H1 (cell line): ENCODE results near the gene KNDC1. TPM values are rescaled to one million over a fixed set of nuclear protein-coding genes. Genes with fewer than 3 reads are reported as not detected.

ENCODE experiments used
- CTCF ChIA-PET: fragments of 300-600 bp; sonication (Branson Sonifier 250); formaldehyde crosslinking; loops from one replicate; lab custom pipeline; 2021; ENCODE audit not compliant: partially characterized antibody; lab: Charles Lee
- POLR2A ChIA-PET: fragments of 300-600 bp; sonication (Branson Sonifier 250); formaldehyde crosslinking; loops from one replicate; lab custom pipeline; 2021; ENCODE audit warnings: inconsistent platforms; ENCODE audit not compliant: partially characterized antibody; lab: Charles Lee
- DNase-seq, 2 experiments: peaks; one replicate each; pipeline versions ENCODE4 v3.0.0 to v3.0.0-alpha.2; 2010 to 2022; ENCODE audit warnings: low spot score in 2 of 2, low read depth in 1 of 2, mixed read lengths in 1 of 2
- FAIRE-seq: peaks from 2 replicates; lab custom pipeline; 2011; peaks lifted over from hg19 to GRCh38; lab: Jason Lieb, UNC
- H2AFZ ChIP-seq: 2 replicates; pipeline ENCODE4 v1.8.1; 2012; ENCODE audit warnings: low read length, inconsistent platforms
- H2AK5ac ChIP-seq: 2 replicates; pipeline ENCODE4 v1.6.1; 2013; ENCODE audit warnings: low read depth, low read length
- H2BK120ac ChIP-seq: replicated peaks from 2 replicates; pipeline ENCODE3; 2013; ENCODE audit warnings: low read depth, low read length, inconsistent platforms
- H2BK12ac ChIP-seq: 2 replicates; pipeline ENCODE4 v1.6.1; 2013; ENCODE audit warnings: low read depth, low read length
- H2BK15ac ChIP-seq: 2 replicates; pipeline ENCODE4 v1.6.1; 2013; ENCODE audit warnings: low read length
- H2BK20ac ChIP-seq: 2 replicates; pipeline ENCODE4 v1.6.1; 2013; ENCODE audit warnings: low read length
- H2BK5ac ChIP-seq: 2 replicates; pipeline ENCODE4 v1.6.1; 2013; ENCODE audit warnings: low read depth, low read length
- H3K14ac ChIP-seq: 2 replicates; pipeline ENCODE4 v1.6.1; 2013; ENCODE audit warnings: inconsistent platforms; ENCODE audit not compliant: insufficient read length
- H3K18ac ChIP-seq: 2 replicates; pipeline ENCODE4 v1.6.1; 2013; ENCODE audit warnings: low read length; ENCODE audit errors: extremely low read depth
- H3K23ac ChIP-seq: 2 replicates; pipeline ENCODE4 v1.6.1; 2013; ENCODE audit warnings: inconsistent platforms; ENCODE audit not compliant: insufficient read length
- H3K23me2 ChIP-seq: 2 replicates; pipeline ENCODE4 v1.6.1; 2013; ENCODE audit warnings: low read depth, low read length
- H3K27ac ChIP-seq: 2 replicates; pipeline ENCODE4 v1.6.1; 2011; ENCODE audit warnings: low read depth, low read length, inconsistent platforms
- H3K27me3 ChIP-seq, 4 experiments: replicated peaks in 1 of 4; 1 replicate in 1 of 4; 2 replicates in 3 of 4; pipeline versions ENCODE4 v1.6.1 to v1.8.1; 2011 to 2013; ENCODE audit warnings: low read length in 3 of 4, mild to moderate bottlenecking in 3 of 4, inconsistent platforms in 2 of 4, mixed read lengths in 2 of 4, moderate library complexity in 1 of 4; ENCODE audit not compliant: control insufficient read depth in 3 of 4, insufficient read depth in 3 of 4; ENCODE audit errors: extremely low read depth in 1 of 4
- H3K36me3 ChIP-seq, 4 experiments: 2 replicates each; pipeline versions ENCODE4 v1.6.1 to v1.8.1; 2011 to 2013; ENCODE audit warnings: mild to moderate bottlenecking in 4 of 4, low read length in 3 of 4, moderate library complexity in 2 of 4, control low read depth in 1 of 4, inconsistent platforms in 1 of 4; ENCODE audit not compliant: insufficient read depth in 4 of 4, control insufficient read depth in 2 of 4
- H3K4ac ChIP-seq: replicated peaks from 2 replicates; pipeline ENCODE3; 2013; ENCODE audit warnings: low read length, low read depth, mixed read lengths, inconsistent platforms; ENCODE audit not compliant: insufficient read length
- H3K4me1 ChIP-seq, 4 experiments: replicated peaks in 1 of 4; 1 replicate in 1 of 4; 2 replicates in 3 of 4; pipeline versions ENCODE4 v1.6.1 to v1.8.1; 2011 to 2013; ENCODE audit warnings: low read length in 3 of 4, inconsistent platforms in 2 of 4, mixed read lengths in 1 of 4; ENCODE audit not compliant: insufficient read depth in 4 of 4, control insufficient read depth in 3 of 4
- H3K4me2 ChIP-seq, 2 experiments: 2 replicates each; pipeline versions ENCODE4 v1.6.1 to v1.8.1; 2011 to 2013; ENCODE audit warnings: low read depth in 2 of 2, low read length in 2 of 2, control low read depth in 1 of 2, inconsistent platforms in 1 of 2, mild to moderate bottlenecking in 1 of 2; ENCODE audit not compliant: insufficient read depth in 1 of 2
- H3K4me3 ChIP-seq, 4 experiments: fragments of 200-600, 300-600 bp in 1 of 4; sonication (generic), shearing (Covaris generic), sonication (Bioruptor Twin) in 1 of 4; 2 replicates each; pipeline versions ENCODE4 v1.5.1 to v1.8.1; 2011 to 2016; ENCODE audit warnings: low read length in 4 of 4, low read depth in 3 of 4, control low read depth in 2 of 4, inconsistent platforms in 2 of 4, mild to moderate bottlenecking in 2 of 4, mixed read lengths in 1 of 4, moderate library complexity in 1 of 4; ENCODE audit not compliant: insufficient read depth in 2 of 4; ENCODE audit errors: extremely low read depth in 1 of 4
- H3K56ac ChIP-seq: replicated peaks from 2 replicates; pipeline ENCODE3; 2013; ENCODE audit warnings: low read depth, mild to moderate bottlenecking, mixed read lengths, low read length, inconsistent platforms; ENCODE audit not compliant: insufficient read length
- H3K79me1 ChIP-seq: 2 replicates; pipeline ENCODE4 v1.6.1; 2013; ENCODE audit warnings: low read depth, low read length, control low read depth
- H3K79me2 ChIP-seq, 2 experiments: 2 replicates each; pipeline versions ENCODE4 v1.6.1 to v1.8.1; 2012 to 2013; ENCODE audit warnings: low read length in 2 of 2, mild to moderate bottlenecking in 2 of 2, inconsistent platforms in 1 of 2; ENCODE audit not compliant: insufficient read depth in 2 of 2, control insufficient read depth in 1 of 2
- H3K9ac ChIP-seq, 4 experiments: replicated peaks in 1 of 4; 1 replicate in 1 of 4; 2 replicates in 3 of 4; pipeline versions ENCODE4 v1.6.1 to v1.8.1; 2011 to 2013; ENCODE audit warnings: low read depth in 3 of 4, low read length in 3 of 4, control low read depth in 2 of 4, mild to moderate bottlenecking in 2 of 4, moderate library complexity in 2 of 4, inconsistent platforms in 1 of 4; ENCODE audit errors: extremely low read depth in 1 of 4
- H3K9me3 ChIP-seq, 2 experiments: 2 replicates each; pipeline versions ENCODE4 v1.6.1 to v1.8.1; 2012 to 2013; ENCODE audit warnings: mild to moderate bottlenecking in 2 of 2, moderate library complexity in 2 of 2, control low read depth in 1 of 2, inconsistent platforms in 1 of 2, low read depth in 1 of 2, low read length in 1 of 2, mixed read lengths in 1 of 2; ENCODE audit not compliant: insufficient read depth in 2 of 2
- H4K20me1 ChIP-seq, 2 experiments: replicated peaks in 1 of 2; 2 replicates each; pipeline versions ENCODE3 to v1.8.1; 2011 to 2013; ENCODE audit warnings: inconsistent platforms in 2 of 2, low read length in 2 of 2, mild to moderate bottlenecking in 1 of 2; ENCODE audit not compliant: insufficient read depth in 2 of 2, control insufficient read depth in 1 of 2
- H4K5ac ChIP-seq: 2 replicates; pipeline ENCODE4 v1.6.1; 2013; ENCODE audit warnings: low read length, low read depth, mixed read lengths, inconsistent platforms; ENCODE audit not compliant: insufficient read length
- H4K8ac ChIP-seq: 2 replicates; pipeline ENCODE4 v1.8.0; 2013; ENCODE audit warnings: mild to moderate bottlenecking, moderate library complexity, low read length, inconsistent platforms; ENCODE audit not compliant: insufficient read depth; ENCODE audit errors: extremely low read depth
- H4K91ac ChIP-seq: replicated peaks from 2 replicates; pipeline ENCODE3; 2013; ENCODE audit warnings: low read length, mixed read lengths, inconsistent platforms; ENCODE audit not compliant: insufficient read length
- BACH1 ChIP-seq: IDR thresholded peaks from 2 replicates; pipeline ENCODE4 v1.6.1; 2012; ENCODE audit warnings: low read length, improper control_type of control experiment
- CBX8 ChIP-seq: fragments of 300-800, 300-1000 bp; sonication (generic); IDR thresholded peaks from 2 replicates; pipeline ENCODE4 v1.7.1; 2016; ENCODE audit warnings: low read depth, low read length, borderline replicate concordance
- CHD2 ChIP-seq: IDR thresholded peaks from 2 replicates; pipeline ENCODE4 v1.6.1; 2012; ENCODE audit warnings: low read length, improper control_type of control experiment
- EGR1 ChIP-seq: IDR thresholded peaks from 2 replicates; pipeline ENCODE4 v1.6.1; 2011; ENCODE audit warnings: low read depth, low read length, borderline replicate concordance
- GABPA ChIP-seq: IDR thresholded peaks from 2 replicates; pipeline ENCODE4 v1.6.1; 2011; ENCODE audit warnings: mild to moderate bottlenecking, low read length, moderate library complexity, borderline replicate concordance; ENCODE audit not compliant: insufficient read depth
- KDM1A ChIP-seq: fragments of 200-600, 300-600 bp; sonication (generic); IDR thresholded peaks from 2 replicates; pipeline ENCODE4 v1.7.1; 2016; ENCODE audit warnings: mild to moderate bottlenecking, low read length, borderline replicate concordance
- PHF8 ChIP-seq: fragments of 200-600 bp; sonication (generic); conservative IDR thresholded peaks from 2 replicates; pipeline ENCODE4 v1.7.1; 2012; ENCODE audit warnings: low read depth, mild to moderate bottlenecking, inconsistent platforms, low read length, moderate library complexity
- RBBP5 ChIP-seq: IDR thresholded peaks from 2 replicates; pipeline ENCODE4 v1.7.1; 2012; ENCODE audit warnings: low read depth, mild to moderate bottlenecking, inconsistent platforms, low read length, moderate library complexity, borderline replicate concordance
- SIRT6 ChIP-seq: IDR thresholded peaks from one replicate; pipeline ENCODE4 v1.7.1; 2012; ENCODE audit warnings: low read length, inconsistent platforms
- SUZ12 ChIP-seq: fragments of 200-600 bp; sonication (generic); IDR thresholded peaks from 2 replicates; pipeline ENCODE4 v1.6.1; 2012; ENCODE audit warnings: mild to moderate bottlenecking, inconsistent platforms, low read length, moderate library complexity, mixed read lengths
- TAF1 ChIP-seq: IDR thresholded peaks from 2 replicates; pipeline ENCODE4 v1.6.1; 2011; ENCODE audit warnings: mild to moderate bottlenecking, low read depth, low read length
- WGBS, 2 experiments: shearing (Covaris generic) in 1 of 2; methylation state at CpG; one replicate each; pipeline versions ENCODE4 v1.1.6 to v1.1.7; 2013 to 2015; ENCODE audit warnings: low lambda C conversion rate in 2 of 2, mixed read lengths in 2 of 2, inconsistent platforms in 1 of 2, low coverage in 1 of 2, missing lambda C conversion rate in 1 of 2; ENCODE audit not compliant: insufficient replicate concordance in 2 of 2, insufficient coverage in 1 of 2, insufficient read length in 1 of 2; ENCODE audit errors: extremely low coverage in 1 of 2, missing lambda C conversion rate in 1 of 2; 5-methylcytosine and 5-hydroxymethylcytosine counted together
- polyA plus RNA-seq, 7 experiments: library from polyadenylated mRNA; depleted of rRNA in 3 of 7; stranded (reverse) in 5 of 7; unstranded in 2 of 7; fragments of >200 nt in 5 of 7; fragments of 200-250 nt in 2 of 7; gene quantifications; 1 replicate in 5 of 7; 2 replicates in 1 of 7; 4 replicates in 1 of 7; pipeline versions ENCODE4 v1.2.1 to v1.2.3, GENCODE V29; 2011 to 2013; ENCODE audit warnings: missing spikeins in 2 of 7, mixed read lengths in 2 of 7
- total RNA-seq: library from RNA; stranded (reverse); fragmentation: NEBNext Ultra II Directional; extraction: Animal tissue kit (Norgen Biotek cat#: 25700); gene quantifications from 2 replicates; pipeline ENCODE4 v1.2.1, GENCODE V29; 2021
- TF ChIP-seq, protein P1 (sequence below): IDR thresholded peaks from 2 replicates; pipeline ENCODE4 v1.6.1; 2012; ENCODE audit warnings: inconsistent platforms

Gene KNDC1
- total and polyA plus RNA-seq, 2 of the 8 experiments (the other 6 are each of a cell fraction or from before 2014, with no cell fraction given) = 7.5 to 16.7 TPM

GRCh38 chr10:133249975-133250754 lies 90.1 kb downstream of the KNDC1 start:
- Histone ChIP-seq H4K20me1 (peaks cover 0 to 5% of the 10 kb centered on the region in 2 experiments), H3K27me3 (no peaks in the 10 kb centered on the region; a peak in 3 of 7 replicates), H2AFZ (no peak overlapping the region), H3K79me2 (no peaks in the 10 kb centered on the region), H3K23ac (no peak overlapping the region), H2AK5ac (no peak overlapping the region), H4K8ac (no peak overlapping the region; the same call in 1 of the 2 replicates), H4K5ac (no peak overlapping the region), H3K4me1 (peaks cover 0 to 13% (median 7%) of the 10 kb centered on the region in 4 experiments; a peak in 5 of 7 replicates), H3K9me3 (no peaks in the 10 kb centered on the region), H3K36me3 (no peaks in the 10 kb centered on the region), H3K9ac (no peak overlapping the region), H3K4me2 (no peak overlapping the region), H3K79me1 (0 out of 2 replicates have a peak, but pooled peaks cover 2% of the 10 kb centered on the region), H3K4me3 (no peak overlapping the region), H2BK12ac (peak overlapping the region; percentile 75; the same call in 1 of the 2 replicates), H2BK15ac (peak overlapping the region; percentile 29; the same call in 1 of the 2 replicates), H2BK20ac (peak overlapping the region; percentile 32; the same call in 1 of the 2 replicates), H3K18ac (no peak overlapping the region), H4K91ac (no peak overlapping the region), H3K27ac (no peak overlapping the region), H2BK5ac (no peak overlapping the region), H2BK120ac (no peak overlapping the region), H3K14ac (no peak overlapping the region), H3K23me2 (0 out of 2 replicates have a peak, but pooled peaks cover 1% of the 10 kb centered on the region), H3K4ac (no peak overlapping the region), H3K56ac (no peak overlapping the region)
- ChIA-PET POLR2A (no interaction called here), CTCF (interaction anchor here (0.7 to 0.9 kb wide), 2 partner anchors 9 to 17 kb away, joined by 3 read pairs; no protein-coding TSS in a partner anchor)
- DNase-seq (no peak), FAIRE-seq (no peak)
- 91% methylated on average over 11 of the region's 11 CpGs; no CpG with 5 or more reads in 1 of the 2 experiments for WGBS, 2 experiments
- TF ChIP-seq BACH1 (no peak), GABPA (no peak), PHF8 (no peak), CHD2 (no peak), EGR1 (no peak), SIRT6 (no peak), CBX8 (no peak), RBBP5 (no peak), TAF1 (no peak), SUZ12 (no peak), KDM1A (no peak)
- TF ChIP-seq, protein P1, sequence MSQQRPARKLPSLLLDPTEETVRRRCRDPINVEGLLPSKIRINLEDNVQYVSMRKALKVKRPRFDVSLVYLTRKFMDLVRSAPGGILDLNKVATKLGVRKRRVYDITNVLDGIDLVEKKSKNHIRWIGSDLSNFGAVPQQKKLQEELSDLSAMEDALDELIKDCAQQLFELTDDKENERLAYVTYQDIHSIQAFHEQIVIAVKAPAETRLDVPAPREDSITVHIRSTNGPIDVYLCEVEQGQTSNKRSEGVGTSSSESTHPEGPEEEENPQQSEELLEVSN = no peak
